Measurements from ENCODE around the gene EGLN2.
"Not testable (repeated sequence)": the region's sequence is repeated elsewhere in the genome, so short reads cannot be mapped to it uniquely, and the experiment has no call there.

EGLN2 gene

DNA sequence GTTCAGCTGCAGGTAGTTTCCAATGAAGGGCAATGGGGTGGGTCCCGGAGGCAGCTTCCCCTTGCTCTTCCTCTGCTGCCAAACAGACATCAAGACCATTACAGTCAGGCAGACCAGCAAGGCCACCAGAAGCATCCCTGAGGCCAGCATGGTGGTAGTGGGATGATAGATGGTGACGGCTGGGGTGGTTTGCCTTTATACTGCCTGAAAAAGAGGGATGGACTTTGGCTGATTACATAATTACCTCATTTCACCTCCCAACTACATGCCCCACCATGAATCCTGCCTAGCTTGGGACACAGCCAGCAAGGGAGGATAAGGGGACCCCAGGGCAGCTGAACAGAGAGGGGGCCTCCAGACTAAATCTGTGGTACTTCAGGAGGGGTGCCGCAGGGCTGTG is 51.3 kb downstream of the EGLN2 start, which contains the start of gene CYP2A6:
Gene CYP2A6, minus strand, starts transcription at position 171 of the 400 bp plus-strand sequence. Its CDS starts 21 bp downstream, at position 150.
- not testable (repeated sequence) for DNase-seq

DNA sequence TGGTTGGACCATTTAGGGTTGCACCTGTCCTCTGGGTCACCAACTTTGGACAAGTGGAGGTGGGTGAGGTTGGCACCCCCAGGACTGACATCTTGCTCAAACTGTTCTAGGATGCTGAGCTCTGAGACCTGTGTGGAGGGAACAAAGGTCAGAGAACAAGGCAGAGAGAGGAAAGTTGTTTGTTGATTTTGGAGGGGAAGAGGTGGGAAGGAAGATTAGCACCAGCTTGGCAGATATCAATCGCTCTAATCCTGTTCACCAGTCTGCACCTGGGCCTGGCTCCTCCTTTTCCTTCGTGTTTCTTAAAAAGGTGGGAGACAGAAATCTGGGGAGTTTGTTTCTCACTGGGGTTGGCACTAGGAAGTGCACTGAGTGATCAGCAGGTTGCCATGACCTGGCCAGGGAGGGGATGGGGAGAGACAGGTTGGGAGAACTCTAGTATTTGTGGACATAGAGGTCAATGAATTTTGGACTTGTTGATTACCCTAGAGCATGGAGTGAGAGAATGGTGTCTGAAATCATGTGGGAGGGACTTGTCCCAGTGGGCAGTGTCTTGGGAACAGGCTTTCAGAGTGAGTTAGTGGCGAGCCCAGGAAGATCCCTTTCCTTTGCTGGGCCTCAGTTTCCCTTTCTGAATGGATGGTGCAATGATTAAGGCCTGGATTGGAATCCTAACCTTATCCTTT is 53.6 kb downstream of the EGLN2 start:
- DNase-seq, result not testable (repeated sequence)

All from stimulated activated CD4-positive, alpha-beta T cell treated with anti-CD3 and anti-CD28 coated beads, Interleukin-12 subunit alpha, Interleukin-12 subunit beta, amount 100 ng/mL, for 4 hours (primary cell).